Measurements from ENCODE around the gene RAB6A.

Gene RAB6A

GRCh38 chr11:73760679-73761402, at the start of gene RAB6A:
TSS of gene RAB6A (minus strand) at chr11:73761074. CDS start at chr11:73760635, 439 bp downstream.
- TF ChIP-seq ZFX (IDR thresholded peaks at IDR 0.05; ENCODE audit: borderline replicate concordance): no peak
- TF ChIP-seq CTCF (IDR thresholded peaks at IDR 0.05): peak; percentile 34
- peak within 1 kb of the TSS; percentile 80 for H3K27ac ChIP-seq

- H3K27ac ChIP-seq: no peak overlapping the region
- TF ChIP-seq CTCF (IDR thresholded peaks at IDR 0.05): no peak
- no peak for TF ChIP-seq ZFX (IDR thresholded peaks at IDR 0.05; ENCODE audit: borderline replicate concordance)
Measured at GRCh38 chr11:73810637-73811036, 49.8 kb upstream of the RAB6A start.

GRCh38 chr11:73808052-73808451, 47.2 kb upstream of the RAB6A start:
- no peak overlapping the region for H3K27ac ChIP-seq
- TF ChIP-seq CTCF (IDR thresholded peaks at IDR 0.05): no peak
- no peak for TF ChIP-seq ZFX (IDR thresholded peaks at IDR 0.05; ENCODE audit: borderline replicate concordance)

- TF ChIP-seq CTCF (IDR thresholded peaks at IDR 0.05) (no peak), ZFX (IDR thresholded peaks at IDR 0.05; ENCODE audit: borderline replicate concordance) (no peak)
- no peak overlapping the region for H3K27ac ChIP-seq
Measured at GRCh38 chr11:73804712-73805111, 43.8 kb upstream of the RAB6A start.

- H3K27ac ChIP-seq: no peak overlapping the region
- TF ChIP-seq CTCF (IDR thresholded peaks at IDR 0.05) (no peak), ZFX (IDR thresholded peaks at IDR 0.05; ENCODE audit: borderline replicate concordance) (no peak)
Measured at GRCh38 chr11:73801136-73801535, 40.3 kb upstream of the RAB6A start.

GRCh38 chr11:73800276-73800806, 39.5 kb upstream of the RAB6A start:
- no peak overlapping the region for H3K27ac ChIP-seq
- TF ChIP-seq ZFX (IDR thresholded peaks at IDR 0.05; ENCODE audit: borderline replicate concordance): no peak
- no peak for TF ChIP-seq CTCF (IDR thresholded peaks at IDR 0.05)

- TF ChIP-seq CTCF (IDR thresholded peaks at IDR 0.05): no peak
- no peak for TF ChIP-seq ZFX (IDR thresholded peaks at IDR 0.05; ENCODE audit: borderline replicate concordance)
- no peak overlapping the region for H3K27ac ChIP-seq
Measured at GRCh38 chr11:73797457-73797856, 36.6 kb upstream of the RAB6A start.
